Measurements from ENCODE around the gene TUB. TPM values are rescaled to one million over a fixed set of nuclear protein-coding genes. Genes with fewer than 3 reads are reported as not detected.

Gene TUB
- total RNA-seq, 1 experiment from 2014 or later: not detected

GRCh38 chr11:8093931-8094575 is 13.0 kb downstream of the TUB start:
- H4K20me1 ChIP-seq (ENCODE audit: insufficient read depth): no peaks in the 10 kb centered on the region
- ChIA-PET CTCF (no interaction called here), POLR2A (ENCODE audit: unreplicated experiment) (no interaction called here)
- no TSS peak for BruUV-seq (replicated peaks)
- H3K4me1 ChIP-seq (replicated peaks; ENCODE audit: insufficient read depth): no peaks in the 10 kb centered on the region
- no peak overlapping the region for H3K27ac ChIP-seq
- no peaks in the 10 kb centered on the region for H3K79me2 ChIP-seq (ENCODE audit: low read depth)
- no peaks in the 10 kb centered on the region for H3F3A ChIP-seq (ENCODE audit: insufficient read depth, low read depth)
- no peak overlapping the region for H3K4me3 ChIP-seq
- H3K36me3 ChIP-seq (ENCODE audit: low read depth): no peaks in the 10 kb centered on the region
- H3K9me3 ChIP-seq (ENCODE audit: insufficient read depth, low read depth): no peaks in the 10 kb centered on the region
- no peak overlapping the region for H2AFZ ChIP-seq
- H3K27me3 ChIP-seq (ENCODE audit: insufficient read depth, low read depth): no peaks in the 10 kb centered on the region
- H3K4me2 ChIP-seq: no peak overlapping the region
- TF ChIP-seq CTCF (conservative IDR thresholded peaks at IDR 0.05) (no peak), EZH2 (IDR thresholded peaks at IDR 0.05; ENCODE audit: low read depth) (no peak)
- intact Hi-C loops (cut with micrococcal nuclease; ENCODE audit: unreplicated experiment): no loop called here
- no peak for DNase-seq
- no peaks in the 10 kb centered on the region for H3K9me2 ChIP-seq (ENCODE audit: insufficient read depth)

- POLR2A ChIA-PET (ENCODE audit: unreplicated experiment): no interaction called here
- BruUV-seq (replicated peaks): no TSS peak
- no peaks in the 10 kb centered on the region for H3K9me3 ChIP-seq (ENCODE audit: insufficient read depth, low read depth)
- no peaks in the 10 kb centered on the region for H3F3A ChIP-seq (ENCODE audit: insufficient read depth, low read depth)
- no peaks in the 10 kb centered on the region for H3K27me3 ChIP-seq (ENCODE audit: insufficient read depth, low read depth)
- H3K4me3 ChIP-seq: no peak overlapping the region
- DNase-seq: no peak
- H3K4me1 ChIP-seq (replicated peaks; ENCODE audit: insufficient read depth): no peaks in the 10 kb centered on the region
- H3K36me3 ChIP-seq (ENCODE audit: low read depth): no peaks in the 10 kb centered on the region
- H3K79me2 ChIP-seq (ENCODE audit: low read depth): no peaks in the 10 kb centered on the region
- H2AFZ ChIP-seq: no peak overlapping the region
- H3K9me2 ChIP-seq (ENCODE audit: insufficient read depth): no peaks in the 10 kb centered on the region
- intact Hi-C loops (cut with micrococcal nuclease; ENCODE audit: unreplicated experiment): no loop called here
- H3K27ac ChIP-seq: no peak overlapping the region
- CTCF ChIA-PET: no interaction called here
- TF ChIP-seq EZH2 (IDR thresholded peaks at IDR 0.05; ENCODE audit: low read depth) (no peak), CTCF (conservative IDR thresholded peaks at IDR 0.05) (no peak)
- no peaks in the 10 kb centered on the region for H4K20me1 ChIP-seq (ENCODE audit: insufficient read depth)
- H3K4me2 ChIP-seq: no peak overlapping the region
Measured at GRCh38 chr11:8094656-8095055, 13.6 kb downstream of the TUB start.

GRCh38 chr11:8095371-8095770 is 14.4 kb downstream of the TUB start:
- H3K79me2 ChIP-seq (ENCODE audit: low read depth): no peaks in the 10 kb centered on the region
- no peak overlapping the region for H3K27ac ChIP-seq
- H3K9me3 ChIP-seq (ENCODE audit: insufficient read depth, low read depth): no peaks in the 10 kb centered on the region
- no peaks in the 10 kb centered on the region for H3K36me3 ChIP-seq (ENCODE audit: low read depth)
- H2AFZ ChIP-seq: no peak overlapping the region
- no peaks in the 10 kb centered on the region for H3F3A ChIP-seq (ENCODE audit: insufficient read depth, low read depth)
- no peaks in the 10 kb centered on the region for H4K20me1 ChIP-seq (ENCODE audit: insufficient read depth)
- BruUV-seq (replicated peaks): no TSS peak
- no peak for TF ChIP-seq CTCF (conservative IDR thresholded peaks at IDR 0.05)
- TF ChIP-seq EZH2 (IDR thresholded peaks at IDR 0.05; ENCODE audit: low read depth): no peak
- no peaks in the 10 kb centered on the region for H3K9me2 ChIP-seq (ENCODE audit: insufficient read depth)
- no peak overlapping the region for H3K4me2 ChIP-seq
- no peaks in the 10 kb centered on the region for H3K27me3 ChIP-seq (ENCODE audit: insufficient read depth, low read depth)
- ChIA-PET POLR2A (ENCODE audit: unreplicated experiment) (no interaction called here), CTCF (no interaction called here)
- H3K4me3 ChIP-seq: no peak overlapping the region
- intact Hi-C loops (cut with micrococcal nuclease; ENCODE audit: unreplicated experiment): no loop called here
- H3K4me1 ChIP-seq (replicated peaks; ENCODE audit: insufficient read depth): no peaks in the 10 kb centered on the region
- DNase-seq: no peak
